ENCODE data around the gene PTPRF.

PTPRF gene

DNA sequence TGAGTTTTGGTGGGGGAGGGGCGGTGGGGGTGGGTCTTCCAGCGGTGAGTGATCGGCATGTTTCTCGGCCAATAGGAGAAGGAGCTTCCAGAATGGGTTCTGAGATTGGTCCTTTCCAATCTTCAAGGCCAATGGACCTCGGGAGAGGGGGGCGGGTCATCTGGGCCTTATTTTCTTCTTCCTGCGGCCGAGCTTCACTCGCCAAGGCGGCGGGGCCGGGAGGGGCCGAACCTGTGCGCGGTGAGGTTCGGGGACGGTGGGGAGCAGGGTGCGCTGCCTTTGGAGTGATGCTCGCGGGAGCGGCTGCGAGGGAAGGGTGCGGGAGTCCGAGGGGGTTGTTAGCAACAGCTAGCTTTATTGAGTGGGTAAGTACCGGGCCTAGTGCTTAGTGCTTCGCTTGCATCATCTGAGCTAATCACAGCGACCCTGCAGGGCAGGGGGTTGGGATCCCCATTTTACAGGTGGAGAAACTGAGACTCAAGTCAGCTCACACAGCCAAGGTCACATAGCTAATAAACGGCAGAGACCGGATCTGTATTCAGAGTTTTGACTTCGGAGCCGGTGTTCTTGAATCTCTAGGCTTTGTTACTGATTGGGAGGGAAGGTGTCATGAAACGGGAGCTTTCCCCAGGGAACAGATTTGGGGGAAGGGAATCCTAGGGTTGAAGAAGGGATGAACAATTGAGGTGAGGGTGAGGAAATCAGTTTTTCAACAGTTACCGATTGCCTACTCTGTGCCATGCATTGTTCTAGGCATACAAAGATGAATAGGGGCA lies 119.8 kb downstream of the PTPRF start:
- peaks cover 23% of the 10 kb centered on the region in 2 donors for H3K36me3 ChIP-seq (ENCODE audit: control insufficient read depth in 2 of 2, insufficient read depth in 2 of 2, low read length in 2 of 2)
- peak overlapping the region; percentile 97 to 99 for H3K27ac ChIP-seq (ENCODE audit: low read depth in 2 of 2, low read length in 2 of 2)
- H3K9me3 ChIP-seq (ENCODE audit: control insufficient read depth in 2 of 2, low read length in 2 of 2), result no peaks in the 10 kb centered on the region
- H3K4me1 ChIP-seq (ENCODE audit: control insufficient read depth in 2 of 2, insufficient read depth in 2 of 2, low read length in 2 of 2), result peaks cover 11 to 21% of the 10 kb centered on the region in 2 donors
- no peaks in the 10 kb centered on the region for H3K27me3 ChIP-seq (ENCODE audit: control insufficient read depth in 2 of 2, insufficient read depth in 2 of 2, low read length in 2 of 2)
- peak overlapping the region; percentile 89 to 92 for H3K4me3 ChIP-seq (ENCODE audit: low read length in 2 of 2)
- peak overlapping the region; percentile 88 to 94 for H3K9ac ChIP-seq (ENCODE audit: low read depth in 1 of 2, low read length in 2 of 2)

- peak overlapping the region; percentile 89 to 92 for H3K4me3 ChIP-seq (ENCODE audit: low read length in 2 of 2)
- peaks cover 11 to 21% of the 10 kb centered on the region in 2 donors for H3K4me1 ChIP-seq (ENCODE audit: control insufficient read depth in 2 of 2, insufficient read depth in 2 of 2, low read length in 2 of 2)
- peak overlapping the region; percentile 88 to 93 for H3K9ac ChIP-seq (ENCODE audit: low read depth in 1 of 2, low read length in 2 of 2)
- no peaks in the 10 kb centered on the region for H3K27me3 ChIP-seq (ENCODE audit: control insufficient read depth in 2 of 2, insufficient read depth in 2 of 2, low read length in 2 of 2)
- peaks cover 30% of the 10 kb centered on the region in 2 donors for H3K36me3 ChIP-seq (ENCODE audit: control insufficient read depth in 2 of 2, insufficient read depth in 2 of 2, low read length in 2 of 2)
- peak overlapping the region; percentile 32 to 99 for H3K27ac ChIP-seq (ENCODE audit: low read depth in 2 of 2, low read length in 2 of 2)
- H3K9me3 ChIP-seq (ENCODE audit: control insufficient read depth in 2 of 2, low read length in 2 of 2), result no peaks in the 10 kb centered on the region
Measured at GRCh38 chr1:43651188-43651587, 120.5 kb downstream of the PTPRF start.

- Histone ChIP-seq H3K4me3 (ENCODE audit: low read length in 2 of 2) (peak overlapping the region; percentile 89 to 92), H3K9ac (ENCODE audit: low read depth in 1 of 2, low read length in 2 of 2) (peak overlapping the region in 1 of 2 donors; percentile 24), H3K36me3 (ENCODE audit: control insufficient read depth in 2 of 2, insufficient read depth in 2 of 2, low read length in 2 of 2) (peaks cover 30 to 35% of the 10 kb centered on the region in 2 donors), H3K27ac (ENCODE audit: low read depth in 2 of 2, low read length in 2 of 2) (peak overlapping the region; percentile 43 to 49), H3K9me3 (ENCODE audit: control insufficient read depth in 2 of 2, low read length in 2 of 2) (no peaks in the 10 kb centered on the region), H3K27me3 (ENCODE audit: control insufficient read depth in 2 of 2, insufficient read depth in 2 of 2, low read length in 2 of 2) (no peaks in the 10 kb centered on the region), H3K4me1 (ENCODE audit: control insufficient read depth in 2 of 2, insufficient read depth in 2 of 2, low read length in 2 of 2) (peaks cover 11 to 21% of the 10 kb centered on the region in 2 donors)
Measured at GRCh38 chr1:43651902-43652301, 121.2 kb downstream of the PTPRF start.

GRCh38 chr1:43653339-43653738 lies 122.7 kb downstream of the PTPRF start:
- Histone ChIP-seq H3K4me1 (ENCODE audit: control insufficient read depth in 2 of 2, insufficient read depth in 2 of 2, low read length in 2 of 2) (peaks cover 11 to 21% of the 10 kb centered on the region in 2 donors), H3K27me3 (ENCODE audit: control insufficient read depth in 2 of 2, insufficient read depth in 2 of 2, low read length in 2 of 2) (no peaks in the 10 kb centered on the region), H3K4me3 (ENCODE audit: low read length in 2 of 2) (no peak overlapping the region), H3K9ac (ENCODE audit: low read depth in 1 of 2, low read length in 2 of 2) (peak overlapping the region in 1 of 2 donors; percentile 2), H3K36me3 (ENCODE audit: control insufficient read depth in 2 of 2, insufficient read depth in 2 of 2, low read length in 2 of 2) (peaks cover 30 to 39% of the 10 kb centered on the region in 2 donors), H3K27ac (ENCODE audit: low read depth in 2 of 2, low read length in 2 of 2) (no peak overlapping the region), H3K9me3 (ENCODE audit: control insufficient read depth in 2 of 2, low read length in 2 of 2) (no peaks in the 10 kb centered on the region)

- Histone ChIP-seq H3K4me3 (ENCODE audit: low read length in 2 of 2) (no peak overlapping the region), H3K27ac (ENCODE audit: low read depth in 2 of 2, low read length in 2 of 2) (no peak overlapping the region), H3K9ac (ENCODE audit: low read depth in 1 of 2, low read length in 2 of 2) (no peak overlapping the region), H3K36me3 (ENCODE audit: control insufficient read depth in 2 of 2, insufficient read depth in 2 of 2, low read length in 2 of 2) (peaks cover 30 to 41% of the 10 kb centered on the region in 2 donors), H3K27me3 (ENCODE audit: control insufficient read depth in 2 of 2, insufficient read depth in 2 of 2, low read length in 2 of 2) (no peaks in the 10 kb centered on the region), H3K4me1 (ENCODE audit: control insufficient read depth in 2 of 2, insufficient read depth in 2 of 2, low read length in 2 of 2) (peaks cover 11 to 21% of the 10 kb centered on the region in 2 donors), H3K9me3 (ENCODE audit: control insufficient read depth in 2 of 2, low read length in 2 of 2) (no peaks in the 10 kb centered on the region)
Measured at GRCh38 chr1:43653893-43654292, 123.2 kb downstream of the PTPRF start.

GRCh38 chr1:43655953-43656352 lies 125.3 kb downstream of the PTPRF start:
- no peak overlapping the region for H3K27ac ChIP-seq (ENCODE audit: low read depth in 2 of 2, low read length in 2 of 2)
- H3K36me3 ChIP-seq (ENCODE audit: control insufficient read depth in 2 of 2, insufficient read depth in 2 of 2, low read length in 2 of 2), result peaks cover 41 to 60% of the 10 kb centered on the region in 2 donors
- H3K4me3 ChIP-seq (ENCODE audit: low read length in 2 of 2), result no peak overlapping the region
- H3K9me3 ChIP-seq (ENCODE audit: control insufficient read depth in 2 of 2, low read length in 2 of 2), result no peaks in the 10 kb centered on the region
- no peak overlapping the region for H3K9ac ChIP-seq (ENCODE audit: low read depth in 1 of 2, low read length in 2 of 2)
- peaks cover 11 to 18% of the 10 kb centered on the region in 2 donors for H3K4me1 ChIP-seq (ENCODE audit: control insufficient read depth in 2 of 2, insufficient read depth in 2 of 2, low read length in 2 of 2)
- H3K27me3 ChIP-seq (ENCODE audit: control insufficient read depth in 2 of 2, insufficient read depth in 2 of 2, low read length in 2 of 2), result no peaks in the 10 kb centered on the region

DNA sequence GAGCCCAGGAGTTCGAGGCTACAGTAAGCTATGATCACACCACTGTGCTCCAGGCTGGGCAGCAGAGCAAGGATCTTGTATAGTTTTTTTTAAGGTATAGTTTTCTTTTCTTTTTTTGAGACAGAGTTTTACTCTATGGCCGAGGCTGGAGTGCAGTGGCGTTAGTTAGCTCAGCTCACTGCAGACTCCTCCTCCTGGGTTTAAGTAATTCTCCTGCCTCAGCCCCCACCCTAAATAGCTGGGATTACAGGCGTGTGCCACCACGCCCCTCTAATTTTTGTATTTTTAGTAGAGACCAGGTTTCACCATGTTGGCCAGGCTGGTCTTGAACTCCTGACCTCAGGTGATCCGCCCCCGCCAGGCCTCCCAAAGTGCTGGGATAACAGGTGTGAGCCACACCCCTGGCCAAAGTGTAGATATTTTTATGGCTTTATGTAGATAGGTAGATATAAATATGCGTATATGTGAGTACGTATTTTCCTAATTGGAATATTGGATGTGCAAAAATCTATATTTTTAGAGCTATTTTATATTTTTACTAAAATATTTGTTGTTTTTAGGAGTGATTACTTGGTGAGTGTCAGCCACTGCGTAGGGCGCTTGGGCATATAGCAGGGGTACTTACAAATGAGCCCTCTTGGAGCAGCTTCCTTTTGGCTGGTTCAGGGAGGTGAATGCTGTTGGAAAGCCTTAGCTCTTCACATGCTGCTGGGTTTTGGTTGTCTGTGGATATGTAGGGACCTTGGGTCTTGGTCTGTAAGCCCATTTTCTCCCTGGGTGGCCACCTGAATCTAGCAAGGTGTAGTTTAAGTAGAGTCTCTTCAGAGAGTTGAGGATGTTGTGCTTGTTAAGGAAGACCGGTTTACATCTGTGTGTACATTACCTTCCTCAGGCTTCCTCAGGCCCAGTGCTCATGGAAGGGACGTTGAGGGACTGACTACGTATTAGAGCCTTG lies 128.8 kb downstream of the PTPRF start:
- Histone ChIP-seq H3K36me3 (ENCODE audit: control insufficient read depth in 2 of 2, insufficient read depth in 2 of 2, low read length in 2 of 2) (peaks cover 54 to 72% of the 10 kb centered on the region in 2 donors), H3K4me1 (ENCODE audit: control insufficient read depth in 2 of 2, insufficient read depth in 2 of 2, low read length in 2 of 2) (peaks cover 0 to 3% of the 10 kb centered on the region in 2 donors), H3K4me3 (ENCODE audit: low read length in 2 of 2) (no peak overlapping the region), H3K9me3 (ENCODE audit: control insufficient read depth in 2 of 2, low read length in 2 of 2) (no peaks in the 10 kb centered on the region), H3K9ac (ENCODE audit: low read depth in 1 of 2, low read length in 2 of 2) (no peak overlapping the region), H3K27ac (ENCODE audit: low read depth in 2 of 2, low read length in 2 of 2) (no peak overlapping the region), H3K27me3 (ENCODE audit: control insufficient read depth in 2 of 2, insufficient read depth in 2 of 2, low read length in 2 of 2) (no peaks in the 10 kb centered on the region)

- peaks cover 54 to 74% of the 10 kb centered on the region in 2 donors for H3K36me3 ChIP-seq (ENCODE audit: control insufficient read depth in 2 of 2, insufficient read depth in 2 of 2, low read length in 2 of 2)
Measured at GRCh38 chr1:43660355-43660754, 129.7 kb downstream of the PTPRF start.

GRCh38 chr1:43664369-43664768 lies 133.7 kb downstream of the PTPRF start:
- Histone ChIP-seq H3K27ac (ENCODE audit: low read depth in 2 of 2, low read length in 2 of 2) (no peak overlapping the region), H3K4me3 (ENCODE audit: low read length in 2 of 2) (no peak overlapping the region), H3K4me1 (ENCODE audit: control insufficient read depth in 2 of 2, insufficient read depth in 2 of 2, low read length in 2 of 2) (peaks cover 0 to 3% of the 10 kb centered on the region in 2 donors), H3K36me3 (ENCODE audit: control insufficient read depth in 2 of 2, insufficient read depth in 2 of 2, low read length in 2 of 2) (peaks cover 84 to 88% of the 10 kb centered on the region in 2 donors), H3K27me3 (ENCODE audit: control insufficient read depth in 2 of 2, insufficient read depth in 2 of 2, low read length in 2 of 2) (no peaks in the 10 kb centered on the region), H3K9ac (ENCODE audit: low read depth in 1 of 2, low read length in 2 of 2) (no peak overlapping the region), H3K9me3 (ENCODE audit: control insufficient read depth in 2 of 2, low read length in 2 of 2) (no peaks in the 10 kb centered on the region)

More at GRCh38 chr1:43660355-43660754, 129.7 kb downstream of the PTPRF start:
- no peak overlapping the region for H3K4me3 ChIP-seq (ENCODE audit: low read length in 2 of 2)
- peaks cover 0 to 3% of the 10 kb centered on the region in 2 donors for H3K4me1 ChIP-seq (ENCODE audit: control insufficient read depth in 2 of 2, insufficient read depth in 2 of 2, low read length in 2 of 2)
- no peak overlapping the region for H3K27ac ChIP-seq (ENCODE audit: low read depth in 2 of 2, low read length in 2 of 2)
- no peaks in the 10 kb centered on the region for H3K9me3 ChIP-seq (ENCODE audit: control insufficient read depth in 2 of 2, low read length in 2 of 2)
- H3K27me3 ChIP-seq (ENCODE audit: control insufficient read depth in 2 of 2, insufficient read depth in 2 of 2, low read length in 2 of 2), result no peaks in the 10 kb centered on the region
- no peak overlapping the region for H3K9ac ChIP-seq (ENCODE audit: low read depth in 1 of 2, low read length in 2 of 2)

- Histone ChIP-seq H3K27ac (ENCODE audit: low read depth in 2 of 2, low read length in 2 of 2) (no peak overlapping the region), H3K4me3 (ENCODE audit: low read length in 2 of 2) (no peak overlapping the region), H3K36me3 (ENCODE audit: control insufficient read depth in 2 of 2, insufficient read depth in 2 of 2, low read length in 2 of 2) (peaks cover 89 to 90% of the 10 kb centered on the region in 2 donors), H3K9ac (ENCODE audit: low read depth in 1 of 2, low read length in 2 of 2) (no peak overlapping the region), H3K9me3 (ENCODE audit: control insufficient read depth in 2 of 2, low read length in 2 of 2) (no peaks in the 10 kb centered on the region), H3K4me1 (ENCODE audit: control insufficient read depth in 2 of 2, insufficient read depth in 2 of 2, low read length in 2 of 2) (no peaks in the 10 kb centered on the region), H3K27me3 (ENCODE audit: control insufficient read depth in 2 of 2, insufficient read depth in 2 of 2, low read length in 2 of 2) (no peaks in the 10 kb centered on the region)
Measured at GRCh38 chr1:43666608-43667007, 135.9 kb downstream of the PTPRF start.

All from mucosa of rectum (tissue), 2 donors.